SIG-M5 treated with dmso at 0.1 percent for 504 hours (cell line): ENCODE results near the gene RNF223.

Experiments used
- DNase-seq: peaks from one replicate; lab custom pipeline; 2025; ENCODE audit not compliant: unreplicated experiment; lab: John Stamatoyannopoulos, UW

RNF223 gene

DNA sequence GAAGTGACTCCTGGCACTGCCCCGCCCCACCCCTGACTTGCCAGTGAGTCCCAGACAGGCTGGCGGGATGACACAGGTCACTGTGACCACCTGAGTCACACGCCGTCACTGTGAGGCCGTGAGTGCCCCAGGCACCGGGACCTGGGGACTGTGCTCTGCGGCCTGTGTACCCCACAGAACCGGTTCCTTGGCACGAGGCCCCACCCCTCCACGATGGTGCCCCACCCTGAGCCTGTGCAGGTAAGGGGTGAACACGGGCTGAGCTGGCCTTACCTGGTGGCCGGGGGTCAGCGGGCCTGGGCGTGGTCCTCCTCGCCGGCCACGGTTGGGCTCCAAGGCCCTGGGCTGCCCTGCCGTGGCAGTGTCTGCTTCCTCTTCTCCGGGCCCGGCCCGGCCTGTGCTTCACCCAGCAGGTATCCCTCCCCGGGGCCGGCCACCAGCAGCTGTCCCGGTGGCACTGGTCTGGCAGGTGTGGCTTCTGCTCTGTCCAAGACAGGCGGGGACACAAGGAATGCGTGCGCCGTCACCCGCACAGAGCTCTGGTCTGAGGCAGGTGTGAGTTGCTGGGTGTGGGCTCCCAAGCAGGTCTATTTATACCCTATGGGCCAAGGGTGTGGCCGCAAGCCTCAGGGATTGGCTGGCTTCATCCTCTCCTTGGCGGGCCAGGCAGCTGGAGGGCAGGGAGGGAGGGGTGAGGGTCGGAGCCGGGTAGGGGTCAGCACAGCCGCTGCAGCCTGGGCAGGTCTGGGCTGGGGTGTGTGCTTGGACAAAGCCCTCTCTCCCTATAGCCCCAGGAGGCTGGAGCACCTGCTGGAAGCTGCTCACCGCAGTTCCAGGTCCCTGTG, at the start of gene RNF223:
Gene RNF223 (minus strand): TSS at position 564 of the 845 bp plus-strand sequence. CDS start 1,740 bp downstream, outside the sequence.
- DNase-seq: peak; percentile 49

- peak; percentile 44 for DNase-seq
Observed at GRCh38 chr1:1122981-1123480, 48.9 kb upstream of the RNF223 start.

DNA sequence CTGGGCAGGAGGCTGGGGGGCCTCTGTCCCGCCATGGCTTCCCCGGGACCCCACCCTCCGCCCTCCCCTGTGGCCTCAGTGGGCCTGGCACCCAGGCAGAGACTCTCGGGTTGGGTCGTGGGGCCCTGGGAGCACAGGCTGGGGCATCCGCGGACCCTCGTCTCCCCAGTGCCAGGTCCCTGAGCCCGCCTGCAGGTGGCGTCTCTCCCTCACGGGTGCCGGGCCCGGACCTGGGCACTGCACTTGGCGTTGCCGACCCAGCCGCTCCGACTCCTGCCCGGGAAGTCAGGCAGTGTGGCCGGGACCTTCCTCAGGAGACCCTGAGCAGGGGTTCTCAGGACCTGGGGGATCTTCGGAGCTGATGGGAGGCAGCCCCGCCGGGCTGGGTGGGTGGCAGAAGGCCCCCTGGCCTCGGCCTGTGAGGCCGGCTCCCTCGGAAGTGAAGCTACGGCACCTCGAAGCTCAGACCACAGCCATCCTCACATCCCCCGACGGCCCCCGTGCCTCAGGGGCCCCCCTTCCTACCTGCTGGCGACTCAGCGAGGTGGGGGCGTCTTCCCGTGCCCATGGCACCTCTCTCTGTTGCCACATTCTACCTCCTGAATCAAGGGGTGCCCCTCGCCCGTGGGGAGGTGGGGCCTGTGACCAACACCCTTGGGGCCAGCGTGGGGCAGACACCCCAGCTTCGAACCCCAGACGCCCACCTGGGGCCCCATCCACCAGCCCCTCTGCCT, 48.1 kb upstream of the RNF223 start:
- peak; percentile 44 for DNase-seq

GRCh38 chr1:1121611-1122077, 47.5 kb upstream of the RNF223 start:
- DNase-seq: no peak

DNA sequence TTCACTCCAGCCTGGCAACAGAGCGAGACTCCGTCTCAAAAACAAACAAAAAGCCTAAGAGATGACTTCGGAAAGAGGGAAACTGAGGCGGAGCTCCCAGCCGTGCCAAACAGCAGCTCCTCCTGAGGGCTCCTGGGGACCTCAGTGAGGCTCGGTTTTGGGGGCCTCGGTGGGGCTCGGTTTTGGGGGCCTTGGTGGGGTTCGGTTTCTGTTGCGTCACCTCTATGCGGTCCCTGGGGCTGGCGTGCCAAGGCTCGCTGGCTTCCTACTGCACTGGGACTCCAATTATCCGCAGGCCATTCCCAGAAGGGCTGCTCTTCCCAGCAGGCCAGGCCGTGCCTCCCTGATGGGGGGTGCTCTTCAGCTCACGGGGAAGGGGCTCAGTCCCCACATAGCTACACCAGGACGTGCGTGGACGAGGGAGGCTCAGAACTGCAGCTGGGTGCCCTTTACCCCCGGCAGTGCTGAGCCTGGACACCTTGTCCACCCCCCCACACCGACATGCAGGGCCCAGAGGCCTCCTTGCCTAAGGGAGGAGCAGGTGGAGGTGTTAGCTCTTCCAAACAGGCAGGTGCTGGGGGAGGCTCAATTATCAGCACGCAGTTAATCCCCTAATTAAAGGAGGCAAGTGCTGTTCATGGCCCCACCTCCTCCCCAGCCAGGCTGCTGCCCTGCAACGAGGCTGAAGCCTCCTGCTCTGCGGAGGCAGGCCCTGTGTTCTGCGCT, 46.9 kb upstream of the RNF223 start:
- DNase-seq: no peak

GRCh38 chr1:1120096-1120495, 46.0 kb upstream of the RNF223 start:
- no peak for DNase-seq

DNA sequence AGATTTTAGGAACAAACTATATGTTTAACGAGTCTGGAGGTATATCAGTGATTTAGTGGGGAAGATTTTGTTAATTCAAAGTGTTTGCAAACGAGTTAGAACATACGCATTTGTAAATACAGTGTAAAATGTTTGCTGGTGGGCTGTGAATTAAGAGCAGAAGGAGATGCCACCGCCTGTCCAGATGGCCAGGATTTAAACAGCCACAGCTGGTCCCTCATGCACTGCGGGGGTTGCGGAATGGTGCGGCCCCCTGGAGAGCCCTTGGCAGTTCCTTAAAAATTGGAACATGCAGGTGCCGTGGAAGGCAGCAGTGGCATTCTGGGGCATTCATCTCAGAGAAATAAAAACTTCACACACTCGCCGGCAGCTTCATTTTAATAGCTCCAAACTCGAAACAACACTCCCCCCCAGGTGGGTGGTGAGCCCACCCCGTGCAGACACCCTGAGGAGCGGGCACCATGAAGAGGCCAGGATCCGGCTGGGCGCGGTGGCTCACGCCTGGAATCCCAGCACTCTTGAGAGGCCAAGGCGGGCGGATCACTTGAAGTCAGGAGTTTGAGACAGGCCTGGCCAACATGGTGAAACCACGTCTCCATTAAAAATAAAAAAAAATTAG, 45.3 kb upstream of the RNF223 start:
- DNase-seq: no peak

DNA sequence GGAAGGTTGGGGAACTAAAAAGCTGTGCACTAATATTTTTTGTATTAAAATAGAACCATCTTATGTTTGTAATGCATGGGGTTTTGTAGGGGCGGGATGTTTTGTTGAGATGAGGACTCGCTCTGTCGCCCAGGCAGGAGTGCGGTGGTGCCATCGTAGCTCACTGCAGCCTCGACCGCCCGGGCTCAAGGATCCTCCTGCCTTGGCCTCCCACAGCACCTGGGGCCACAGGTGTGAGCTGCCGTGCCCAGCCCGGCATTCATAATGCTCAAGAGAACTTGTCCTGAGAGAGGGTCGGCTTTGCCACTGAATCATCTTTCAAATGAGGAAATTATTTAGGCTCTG, 44.7 kb upstream of the RNF223 start:
- DNase-seq: no peak

GRCh38 chr1:1118011-1118875, 44.1 kb upstream of the RNF223 start:
- no peak for DNase-seq

DNA sequence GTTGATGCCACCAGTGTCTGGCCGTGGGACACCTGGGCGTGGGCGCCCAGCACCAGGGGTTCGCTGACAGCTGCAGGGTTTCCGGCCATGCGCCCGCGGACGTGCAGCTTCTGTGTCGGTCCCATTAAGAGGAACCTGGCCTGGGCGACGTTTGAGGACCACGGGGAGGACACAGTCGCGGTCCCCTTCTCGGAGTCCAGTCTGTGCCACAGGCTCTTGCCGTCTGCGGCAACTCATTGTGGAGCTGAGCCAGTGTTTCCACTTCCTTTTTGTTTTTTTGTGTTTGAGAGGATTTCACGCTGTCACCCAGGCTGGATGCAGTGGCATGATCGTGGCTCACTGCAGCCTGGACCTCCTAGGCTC, 43.3 kb upstream of the RNF223 start:
- no peak for DNase-seq

- no peak for DNase-seq
Observed at GRCh38 chr1:1116701-1117468, 42.8 kb upstream of the RNF223 start.

- peak; percentile 95 for DNase-seq
Observed at GRCh38 chr1:1115786-1116700, 41.9 kb upstream of the RNF223 start, which contains the start of gene C1orf159. C1orf159 (minus strand) TSS chr1:1116089; CDS start chr1:1091543, 24,546 bp downstream.

DNA sequence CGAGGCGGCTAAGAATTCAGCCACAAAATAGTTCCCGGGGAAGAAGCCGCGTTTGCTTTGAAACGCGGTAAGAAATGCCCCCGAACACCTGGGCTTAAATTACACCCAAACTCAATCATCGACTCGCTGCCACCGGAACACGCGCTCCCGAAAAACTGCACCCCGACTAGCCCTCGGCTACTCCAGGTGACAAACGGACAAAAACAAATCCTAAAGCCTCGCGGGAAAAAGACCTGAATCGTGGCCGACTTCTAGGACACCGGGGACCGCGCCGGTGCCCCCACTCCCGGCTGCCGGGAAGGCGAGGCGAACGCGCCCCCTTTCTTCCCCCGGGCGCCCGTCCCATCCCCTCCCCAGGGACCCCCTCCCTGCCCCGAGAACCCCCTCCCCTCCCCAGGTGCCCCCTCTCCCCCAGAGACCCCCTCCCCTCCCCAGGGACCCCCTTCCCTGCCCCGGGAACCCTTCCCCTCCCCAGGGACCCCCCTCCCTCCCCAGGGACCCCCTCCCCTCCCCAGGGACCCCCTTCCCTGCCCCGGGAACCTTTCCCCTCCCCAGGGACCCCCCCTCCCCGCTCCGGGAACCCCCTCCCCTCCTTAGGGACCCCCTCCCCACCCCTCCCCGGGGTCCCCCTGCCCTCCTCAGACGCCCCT, 41.2 kb upstream of the RNF223 start:
- DNase-seq: no peak

GRCh38 chr1:1114431-1114830, 40.3 kb upstream of the RNF223 start:
- no peak for DNase-seq

GRCh38 chr1:1112237-1112985, 38.3 kb upstream of the RNF223 start:
- DNase-seq: no peak

GRCh38 chr1:1111516-1112236, 37.6 kb upstream of the RNF223 start:
- DNase-seq: no peak
